Smooth muscle cell of the brain vasculature (primary cell): ENCODE measurements around the gene SHQ1.
"Not testable (repeated sequence)": the region's sequence is repeated elsewhere in the genome, so short reads cannot be mapped to it uniquely, and the experiment has no call there.

Experiments used
- DNase-seq: peaks from one replicate; pipeline ENCODE4 v3.0.0-alpha.2; 2012; ENCODE audit warnings: low read depth, low spot score

Gene SHQ1

GRCh38 chr3:72719137-72719536 is 129.1 kb downstream of the SHQ1 start:
- no peak for DNase-seq

GRCh38 chr3:72714135-72714534 is 134.1 kb downstream of the SHQ1 start:
- not testable (repeated sequence) for DNase-seq

GRCh38 chr3:72710471-72710870 is 137.8 kb downstream of the SHQ1 start:
- DNase-seq: not testable (repeated sequence)

GRCh38 chr3:72708441-72708840 is 139.8 kb downstream of the SHQ1 start:
- no peak for DNase-seq

- no peak for DNase-seq
These were observed 145.2 kb downstream of the SHQ1 start for GRCh38 chr3:72702997-72703396.

- no peak for DNase-seq
These were observed 145.9 kb downstream of the SHQ1 start for GRCh38 chr3:72702390-72702789.

GRCh38 chr3:72700106-72700505 is 148.1 kb downstream of the SHQ1 start:
- DNase-seq: no peak

GRCh38 chr3:72699631-72700030 is 148.6 kb downstream of the SHQ1 start:
- DNase-seq: no peak
